Epidermal melanocyte (primary cell): ENCODE data around the gene PYGO1.
"Not testable (repeated sequence)": the region's sequence is repeated elsewhere in the genome, so short reads cannot be mapped to it uniquely, and the experiment has no call there.

Source experiments
- DNase-seq: peaks from one replicate; pipeline ENCODE4 v3.0.0; 2011; ENCODE audit warnings: low spot score; ENCODE audit not compliant: insufficient read length

PYGO1 gene

DNA sequence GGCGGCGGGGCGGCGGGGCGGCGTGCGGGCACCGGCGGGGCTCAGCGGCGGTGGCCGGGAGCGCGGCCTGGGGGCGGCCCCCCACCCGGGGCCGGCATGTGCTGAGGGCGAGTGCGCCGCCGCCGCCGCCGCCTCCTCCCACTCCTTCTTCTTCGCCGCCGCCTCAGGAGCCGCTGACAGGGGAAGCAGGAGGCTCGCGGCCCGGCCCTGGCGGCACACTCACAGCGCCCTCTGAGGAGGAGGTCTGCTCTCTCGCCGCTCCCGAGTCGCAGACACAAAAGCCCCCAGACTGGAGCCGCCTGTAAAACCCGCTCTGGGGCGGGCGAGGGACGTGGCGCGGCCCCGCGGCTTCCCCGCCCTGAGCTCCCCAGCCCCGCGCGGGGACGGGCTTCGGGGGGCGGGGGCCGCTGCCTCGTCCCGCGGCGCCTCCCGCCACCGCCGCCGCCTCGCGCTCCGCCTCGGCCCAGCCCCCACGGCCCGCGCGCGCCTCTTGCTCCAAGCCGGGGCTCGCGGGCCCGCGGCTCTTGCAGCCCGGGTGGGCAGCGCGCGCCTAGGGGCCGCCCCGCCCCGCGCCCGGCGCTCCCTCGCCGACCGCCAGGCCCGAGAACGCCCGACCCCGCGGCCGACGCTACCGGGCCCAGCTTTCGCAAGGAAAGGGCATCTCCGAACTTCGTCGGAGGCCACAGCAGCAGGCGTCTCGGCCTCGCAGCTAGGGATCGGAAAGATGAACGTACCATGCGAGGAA lies at the start of gene PYGO1:
TSS of gene PYGO1 (minus strand) at position 276 of the 745 bp plus-strand sequence. CDS start 462 bp downstream, outside the sequence.
- DNase-seq: peak; percentile 70

DNA sequence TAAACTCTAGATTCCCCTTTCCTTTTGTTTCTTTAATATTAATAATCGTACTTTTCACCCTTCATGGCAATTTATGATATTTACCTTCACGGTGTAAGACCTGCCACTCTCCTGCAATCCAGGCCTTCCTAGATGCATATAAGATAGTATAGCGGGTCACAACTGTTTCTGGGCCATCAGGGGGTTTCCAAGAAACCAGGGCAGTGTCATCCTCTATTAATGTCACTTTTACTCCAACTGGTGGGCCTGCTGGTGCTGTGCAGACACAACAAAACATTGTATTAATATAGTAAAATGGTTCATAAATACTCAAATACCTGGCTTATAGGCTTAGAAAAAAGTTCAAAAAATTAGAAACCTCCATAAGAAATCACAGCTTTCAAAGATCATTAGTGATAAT lies 48.9 kb upstream of the PYGO1 start:
- DNase-seq: no peak

GRCh38 chr15:55633731-55634130 lies 45.6 kb upstream of the PYGO1 start:
- DNase-seq: no peak

DNA sequence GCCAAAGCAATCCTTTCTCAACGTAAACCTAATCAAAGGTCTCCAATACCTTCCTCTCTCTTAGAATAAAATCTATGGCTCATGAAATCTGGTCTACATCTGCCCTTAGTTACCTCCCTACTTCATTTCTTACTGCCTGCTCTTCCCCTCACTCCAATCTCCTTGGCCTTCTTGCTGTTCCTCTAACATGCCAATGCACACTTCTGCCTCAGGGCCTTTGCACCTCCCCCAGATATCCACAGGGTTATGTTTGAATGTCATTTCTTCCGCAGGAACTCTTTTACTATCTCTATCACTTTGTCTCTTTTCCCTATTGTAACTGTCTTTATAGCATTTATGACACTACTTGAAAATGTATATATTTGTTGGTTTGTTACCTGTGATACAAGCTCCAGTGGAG lies 44.3 kb upstream of the PYGO1 start:
- no peak for DNase-seq

DNA sequence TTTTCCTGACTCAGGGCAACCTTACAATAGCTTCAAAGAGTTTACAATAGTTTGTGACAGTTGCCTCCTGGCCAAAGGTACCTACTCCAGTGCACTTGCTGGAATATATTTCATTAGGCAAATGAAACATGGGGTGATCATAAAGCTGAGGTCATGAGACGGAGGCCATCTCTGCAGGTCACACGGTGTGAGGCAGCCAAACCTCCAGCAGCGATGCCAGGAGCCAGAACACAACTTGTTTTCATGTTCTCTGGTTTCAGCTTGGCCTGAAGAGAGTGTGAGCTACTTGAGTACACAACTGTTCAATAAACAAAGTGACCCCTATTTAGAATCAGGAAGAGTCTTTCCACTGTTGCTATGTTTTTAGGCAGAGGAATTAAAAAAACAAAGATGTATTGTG lies 42.7 kb upstream of the PYGO1 start:
- no peak for DNase-seq

- DNase-seq: no peak
Measured at GRCh38 chr15:55628369-55628730, 40.2 kb upstream of the PYGO1 start.

DNA sequence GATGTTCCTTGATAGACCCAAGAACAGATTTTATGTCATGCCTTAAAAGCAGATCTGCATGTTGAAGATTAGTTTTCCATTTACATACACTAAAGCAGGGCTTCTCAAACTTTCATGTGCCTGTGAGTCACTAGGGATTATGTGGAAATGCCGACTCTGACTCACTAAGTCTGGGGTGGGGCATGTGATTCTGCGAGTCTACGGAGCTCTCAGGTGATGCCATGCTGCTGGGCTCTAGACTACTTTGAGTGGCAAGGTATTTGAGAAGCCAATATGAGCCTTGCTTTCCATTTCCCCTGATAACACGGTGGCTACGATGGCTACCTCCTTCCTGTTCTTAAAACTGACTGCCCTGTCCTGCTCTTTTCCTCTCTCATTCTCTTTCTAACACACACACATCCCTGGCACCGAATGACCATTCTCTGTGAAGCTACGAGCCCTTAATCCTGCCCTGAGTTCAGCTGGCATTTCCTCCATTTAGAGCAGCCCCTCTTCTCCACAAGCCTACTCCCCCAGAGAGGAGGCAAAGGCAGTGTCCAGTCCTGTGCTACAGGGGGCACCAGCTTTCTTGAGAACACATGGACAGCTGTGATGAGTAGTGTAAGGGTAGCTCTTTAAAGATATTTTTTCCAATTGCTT lies 39.7 kb upstream of the PYGO1 start:
- DNase-seq: no peak

DNA sequence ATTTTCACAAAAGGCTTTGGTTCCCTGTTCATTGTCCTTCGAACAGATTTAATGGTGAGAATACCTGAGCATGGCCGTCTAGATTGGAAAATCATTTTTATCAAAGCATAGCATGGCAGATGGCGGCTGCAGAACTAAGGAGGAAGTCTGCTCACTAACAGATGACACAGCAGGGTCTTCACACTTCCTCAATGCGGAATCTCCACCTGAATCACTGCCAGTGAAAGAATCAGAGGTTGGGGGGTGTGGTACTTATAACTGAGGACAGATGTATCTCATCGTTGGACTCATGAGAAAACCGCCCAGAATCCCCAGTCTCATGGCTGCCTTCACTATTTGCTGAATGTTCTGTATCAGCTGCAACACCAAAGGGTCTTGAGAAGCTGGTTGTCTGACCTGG lies 31.6 kb upstream of the PYGO1 start:
- no peak for DNase-seq

DNA sequence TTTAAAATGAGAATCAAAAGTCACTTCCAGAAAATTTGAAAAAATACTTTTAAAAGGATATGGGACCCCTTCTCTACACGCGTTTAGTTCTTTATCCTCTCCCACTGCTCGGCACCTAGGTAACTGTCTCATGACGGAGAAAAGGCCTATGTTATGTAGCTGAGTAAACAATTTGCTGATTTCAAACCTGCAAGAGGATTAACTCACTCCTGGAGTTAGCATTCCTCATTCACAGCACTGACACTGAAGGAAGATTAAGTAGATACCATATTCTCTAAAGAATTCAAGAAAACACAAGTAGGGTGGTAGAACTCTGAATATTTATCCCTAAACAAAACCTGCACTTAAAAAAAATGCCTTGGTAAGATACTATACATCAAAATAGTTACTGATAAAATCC lies 30.2 kb upstream of the PYGO1 start:
- DNase-seq: no peak

DNA sequence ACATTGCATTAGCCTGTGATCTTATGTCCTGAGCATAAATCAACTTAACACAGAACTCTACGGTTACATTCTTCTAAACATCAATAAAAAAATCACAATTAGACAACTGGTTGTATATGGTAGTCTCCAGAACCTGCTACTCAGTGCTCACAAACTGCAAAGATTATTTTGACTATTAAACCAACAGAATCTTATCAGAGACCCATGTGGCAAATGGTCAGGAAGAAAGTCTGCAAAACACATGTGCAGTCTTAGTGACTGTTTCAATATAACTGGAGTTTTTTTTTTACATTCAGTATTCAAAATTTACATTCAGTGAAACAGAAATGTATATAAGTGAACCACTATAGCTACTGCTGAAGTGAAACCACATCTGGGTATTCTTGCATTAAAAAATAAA lies 27.3 kb upstream of the PYGO1 start:
- no peak for DNase-seq

DNA sequence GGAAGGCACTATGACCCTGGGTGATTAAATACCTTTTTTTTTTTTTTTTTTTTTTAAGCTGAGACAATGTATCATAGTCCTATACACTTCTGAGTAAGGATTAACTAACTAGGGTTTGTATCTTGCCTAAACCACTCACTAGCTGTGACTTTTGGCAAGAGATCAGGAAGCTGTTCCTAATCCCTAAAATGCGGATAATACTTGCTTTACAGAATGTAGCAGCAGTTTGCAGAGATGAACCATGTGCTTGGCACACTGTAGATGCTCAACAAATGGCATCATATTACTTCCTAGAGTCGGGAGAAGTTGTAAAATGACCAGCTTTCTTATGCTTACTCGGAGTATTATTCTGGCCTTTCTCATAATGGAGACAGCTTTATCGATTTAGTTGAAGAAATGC lies 25.6 kb upstream of the PYGO1 start:
- DNase-seq: no peak

DNA sequence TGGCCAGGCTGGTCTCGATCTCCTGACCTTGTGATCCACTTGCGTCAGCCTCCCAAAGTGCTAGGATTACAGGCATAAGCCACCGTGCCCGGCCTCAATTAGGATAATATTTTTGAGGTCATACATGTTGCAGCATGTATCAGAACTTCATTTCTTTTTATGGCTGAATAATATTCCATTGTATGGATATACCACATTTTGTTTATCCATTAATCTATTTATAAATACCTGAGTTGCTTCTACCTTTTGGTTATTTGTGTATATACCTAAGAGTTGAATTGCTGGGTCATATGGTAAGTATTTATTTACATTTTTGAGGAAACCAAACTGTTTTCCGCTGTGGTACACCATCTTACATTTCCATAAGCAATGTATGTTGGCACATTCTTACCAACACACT lies 18.1 kb upstream of the PYGO1 start:
- DNase-seq: no peak

- no peak for DNase-seq
Measured at GRCh38 chr15:55601374-55601773, 13.2 kb upstream of the PYGO1 start.

DNA sequence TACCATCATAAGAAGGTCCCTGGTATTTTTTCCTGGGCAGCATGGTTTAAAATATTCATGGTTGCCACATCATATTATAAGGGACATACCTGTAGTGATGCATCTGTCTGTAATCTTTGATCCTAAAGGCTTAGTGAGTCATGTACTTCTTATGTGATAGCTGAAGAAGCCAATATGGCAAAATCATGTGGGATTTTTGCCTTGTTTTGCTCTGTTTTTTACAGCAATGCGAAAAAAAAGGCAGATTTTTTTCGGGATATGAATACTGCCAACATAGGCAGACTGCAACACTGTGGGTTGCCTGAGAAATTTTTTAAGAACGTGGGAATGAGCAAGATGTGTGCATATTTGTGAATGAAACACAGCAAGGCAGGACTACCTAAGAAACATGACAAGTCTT lies 11.3 kb upstream of the PYGO1 start:
- no peak for DNase-seq

GRCh38 chr15:55593019-55593418 lies 4.9 kb upstream of the PYGO1 start:
- DNase-seq: not testable (repeated sequence)

DNA sequence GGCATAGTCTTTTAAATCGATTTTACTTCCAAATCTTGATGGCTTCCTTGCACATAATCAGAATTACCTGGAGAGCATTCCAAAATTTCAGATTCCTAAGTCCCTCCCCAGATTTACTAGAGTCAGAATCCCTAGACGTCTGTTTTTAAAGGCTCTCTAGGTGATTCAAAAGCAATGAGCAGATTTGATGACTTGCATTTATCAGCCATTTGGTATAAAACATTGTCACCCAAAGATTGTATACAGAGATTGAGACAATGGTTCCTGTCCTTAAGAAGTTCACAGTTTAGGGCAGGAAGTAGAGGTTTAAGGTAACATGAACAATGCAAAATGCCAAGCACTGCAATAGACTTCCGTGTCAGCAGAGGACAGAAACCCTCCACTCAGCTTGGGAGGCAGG lies 2.6 kb upstream of the PYGO1 start:
- no peak for DNase-seq

- no peak for DNase-seq
Measured at GRCh38 chr15:55589287-55589686, 1.1 kb upstream of the PYGO1 start.

- no peak for DNase-seq
Measured at GRCh38 chr15:55588815-55589115, 620 bp upstream of the PYGO1 start.

- peak; percentile 43 for DNase-seq
Measured at GRCh38 chr15:55587321-55588069, 650 bp downstream of the PYGO1 start.

DNA sequence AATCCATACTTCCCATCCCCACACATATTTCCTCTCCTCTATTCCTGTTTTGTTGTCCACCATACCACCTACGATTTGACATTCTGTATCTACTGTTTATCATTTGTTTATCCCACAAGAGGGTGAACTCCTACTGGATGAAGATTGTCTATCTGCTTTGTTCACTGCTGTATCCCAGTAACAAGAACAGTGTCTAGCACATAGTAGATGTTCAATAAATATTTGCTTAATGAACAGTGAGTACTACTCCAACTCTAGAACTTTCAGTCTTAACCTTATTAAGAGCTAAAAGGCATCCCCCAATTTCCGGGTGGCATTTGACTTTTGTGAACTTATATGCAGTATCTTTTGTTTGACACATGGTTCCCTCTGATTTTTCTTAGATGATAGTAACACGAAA lies 1.3 kb downstream of the PYGO1 start:
- DNase-seq: no peak

DNA sequence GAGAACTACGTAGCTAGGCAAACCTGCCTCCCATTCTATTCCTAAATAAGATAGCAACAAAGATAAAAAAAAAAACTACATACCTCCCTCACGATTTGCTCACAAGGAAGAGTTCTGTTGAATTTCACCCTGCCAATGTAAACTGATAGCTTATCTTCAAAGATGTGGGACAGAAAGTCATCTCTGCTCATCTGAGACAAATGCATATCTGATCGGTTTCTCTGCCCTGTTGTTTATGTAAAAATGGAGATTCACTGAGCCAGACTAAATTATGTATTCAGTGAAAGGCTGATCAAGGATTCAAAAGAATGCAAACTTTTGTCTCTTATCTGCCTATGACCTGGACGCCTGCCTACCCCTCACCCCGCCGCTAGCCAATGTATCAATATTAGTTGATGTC lies 11.2 kb downstream of the PYGO1 start:
- no peak for DNase-seq

DNA sequence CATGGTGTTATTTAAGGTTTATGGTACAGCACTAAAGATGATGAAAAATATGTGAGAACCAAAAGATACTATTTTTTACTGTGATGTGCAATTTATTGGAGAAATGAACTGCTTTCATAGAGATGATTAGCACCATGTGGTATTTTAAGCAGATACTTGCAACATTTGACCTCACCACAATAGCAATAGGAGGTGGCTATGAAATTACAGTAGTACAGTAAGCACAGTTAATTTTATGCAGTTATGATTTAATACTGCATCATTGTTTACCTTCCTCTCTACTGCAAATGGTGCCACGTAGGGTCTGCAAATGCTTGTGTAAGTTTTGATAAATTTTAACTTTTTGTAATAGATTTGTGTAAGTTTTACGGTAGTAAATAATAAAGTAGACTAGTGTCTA lies 14.0 kb downstream of the PYGO1 start:
- DNase-seq: no peak

GRCh38 chr15:55573224-55573623 lies 14.9 kb downstream of the PYGO1 start:
- no peak for DNase-seq
